IPS-18a (cell line): ENCODE data around the gene ABHD4.
"Not testable (repeated sequence)": the region's sequence is repeated elsewhere in the genome, so short reads cannot be mapped to it uniquely, and the experiment has no call there.

ENCODE experiments used
- H3K27ac ChIP-seq: one replicate; pipeline ENCODE4 v1.5.1; 2013; ENCODE audit warnings: low read length
- H3K27me3 ChIP-seq: one replicate; pipeline ENCODE4 v1.6.1; 2013; ENCODE audit warnings: mild to moderate bottlenecking, low read length; ENCODE audit not compliant: control insufficient read depth, insufficient read depth
- H3K36me3 ChIP-seq: one replicate; pipeline ENCODE4 v1.6.1; 2013; ENCODE audit warnings: low read depth, low read length; ENCODE audit not compliant: control insufficient read depth
- H3K4me1 ChIP-seq: one replicate; pipeline ENCODE4 v1.6.1; 2013; ENCODE audit warnings: low read depth, low read length; ENCODE audit not compliant: control insufficient read depth
- H3K4me3 ChIP-seq: one replicate; pipeline ENCODE4 v1.5.1; 2013; ENCODE audit warnings: low read length
- H3K9ac ChIP-seq: one replicate; pipeline ENCODE4 v1.6.1; 2013; ENCODE audit warnings: mild to moderate bottlenecking, low read length, moderate library complexity
- H3K9me3 ChIP-seq: one replicate; pipeline ENCODE4 v1.6.1; 2013; ENCODE audit warnings: low read depth, low read length; ENCODE audit not compliant: control insufficient read depth

The ABHD4 gene

GRCh38 chr14:22613736-22614239 lies 15.7 kb downstream of the ABHD4 start:
- H3K36me3 ChIP-seq, result peaks cover 25% of the 10 kb centered on the region
- H3K27ac ChIP-seq, result no peak overlapping the region
- H3K4me1 ChIP-seq, result peaks cover 9% of the 10 kb centered on the region
- no peak overlapping the region for H3K9ac ChIP-seq
- no peaks in the 10 kb centered on the region for H3K9me3 ChIP-seq
- no peak overlapping the region for H3K4me3 ChIP-seq
- no peaks in the 10 kb centered on the region for H3K27me3 ChIP-seq

- no peak overlapping the region for H3K27ac ChIP-seq
- H3K4me3 ChIP-seq, result no peak overlapping the region
- H3K9ac ChIP-seq, result no peak overlapping the region
- H3K36me3 ChIP-seq, result peaks cover 24% of the 10 kb centered on the region
- H3K27me3 ChIP-seq, result no peaks in the 10 kb centered on the region
- peaks cover 9% of the 10 kb centered on the region for H3K4me1 ChIP-seq
- no peaks in the 10 kb centered on the region for H3K9me3 ChIP-seq
Measured at GRCh38 chr14:22614240-22614799, 16.2 kb downstream of the ABHD4 start.

GRCh38 chr14:22615765-22616164 lies 17.7 kb downstream of the ABHD4 start:
- not testable (repeated sequence) for H3K4me1 ChIP-seq, H3K4me3 ChIP-seq, H3K27me3 ChIP-seq, H3K9ac ChIP-seq, H3K27ac ChIP-seq, H3K9me3 ChIP-seq
- peaks cover 12% of the 10 kb centered on the region for H3K36me3 ChIP-seq

GRCh38 chr14:22622255-22622654 lies 24.2 kb downstream of the ABHD4 start:
- Histone ChIP-seq H3K4me3 (no peak overlapping the region), H3K27me3 (no peaks in the 10 kb centered on the region), H3K4me1 (peaks cover 8% of the 10 kb centered on the region), H3K36me3 (no peaks in the 10 kb centered on the region), H3K27ac (no peak overlapping the region), H3K9me3 (no peaks in the 10 kb centered on the region), H3K9ac (no peak overlapping the region)

GRCh38 chr14:22623047-22623446 lies 24.9 kb downstream of the ABHD4 start:
- Histone ChIP-seq H3K9ac (no peak overlapping the region), H3K27ac (no peak overlapping the region)

GRCh38 chr14:22626590-22626989 lies 28.5 kb downstream of the ABHD4 start:
- Histone ChIP-seq H3K4me1 (peaks cover 13% of the 10 kb centered on the region), H3K36me3 (no peaks in the 10 kb centered on the region), H3K27me3 (no peaks in the 10 kb centered on the region), H3K27ac (no peak overlapping the region), H3K9me3 (no peaks in the 10 kb centered on the region), H3K4me3 (no peak overlapping the region), H3K9ac (no peak overlapping the region)

More at GRCh38 chr14:22623047-22623446, 24.9 kb downstream of the ABHD4 start:
- no peaks in the 10 kb centered on the region for H3K27me3 ChIP-seq
- no peaks in the 10 kb centered on the region for H3K36me3 ChIP-seq
- H3K4me1 ChIP-seq, result peaks cover 13% of the 10 kb centered on the region
- no peaks in the 10 kb centered on the region for H3K9me3 ChIP-seq
- no peak overlapping the region for H3K4me3 ChIP-seq

- Histone ChIP-seq H3K27me3 (no peaks in the 10 kb centered on the region), H3K4me3 (no peak overlapping the region), H3K27ac (no peak overlapping the region), H3K4me1 (peaks cover 13% of the 10 kb centered on the region), H3K9ac (no peak overlapping the region), H3K9me3 (no peaks in the 10 kb centered on the region), H3K36me3 (no peaks in the 10 kb centered on the region)
Measured at GRCh38 chr14:22627506-22628263, 29.6 kb downstream of the ABHD4 start.

GRCh38 chr14:22629361-22629760 lies 31.3 kb downstream of the ABHD4 start:
- H3K4me3 ChIP-seq, result no peak overlapping the region
- no peak overlapping the region for H3K9ac ChIP-seq
- H3K27me3 ChIP-seq, result no peaks in the 10 kb centered on the region
- H3K27ac ChIP-seq, result no peak overlapping the region
- H3K4me1 ChIP-seq, result peaks cover 13% of the 10 kb centered on the region
- peaks cover 2% of the 10 kb centered on the region for H3K9me3 ChIP-seq
- no peaks in the 10 kb centered on the region for H3K36me3 ChIP-seq

- no peak overlapping the region for H3K27ac ChIP-seq
Measured at GRCh38 chr14:22630066-22630465, 32.0 kb downstream of the ABHD4 start.

GRCh38 chr14:22630486-22630885 lies 32.4 kb downstream of the ABHD4 start:
- H3K27me3 ChIP-seq, result no peaks in the 10 kb centered on the region
- H3K4me3 ChIP-seq, result no peak overlapping the region
- H3K36me3 ChIP-seq, result no peaks in the 10 kb centered on the region
- H3K4me1 ChIP-seq, result peaks cover 13% of the 10 kb centered on the region
- peaks cover 2% of the 10 kb centered on the region for H3K9me3 ChIP-seq
- no peak overlapping the region for H3K9ac ChIP-seq
- H3K27ac ChIP-seq, result no peak overlapping the region

More at GRCh38 chr14:22630066-22630465, 32.0 kb downstream of the ABHD4 start:
- Histone ChIP-seq H3K4me1 (peaks cover 13% of the 10 kb centered on the region), H3K36me3 (no peaks in the 10 kb centered on the region), H3K9ac (no peak overlapping the region), H3K9me3 (peaks cover 2% of the 10 kb centered on the region), H3K27me3 (no peaks in the 10 kb centered on the region), H3K4me3 (no peak overlapping the region)

- no peaks in the 10 kb centered on the region for H3K27me3 ChIP-seq
- no peaks in the 10 kb centered on the region for H3K36me3 ChIP-seq
- H3K9me3 ChIP-seq, result peaks cover 2% of the 10 kb centered on the region
- no peak overlapping the region for H3K9ac ChIP-seq
- no peak overlapping the region for H3K4me3 ChIP-seq
- H3K27ac ChIP-seq, result no peak overlapping the region
- H3K4me1 ChIP-seq, result no peaks in the 10 kb centered on the region
Measured at GRCh38 chr14:22634233-22634900, 36.3 kb downstream of the ABHD4 start.
